Measurements from ENCODE around the gene C2orf81. TPM values are rescaled to one million over a fixed set of nuclear protein-coding genes. Genes with fewer than 3 reads are reported as not detected.

Gene C2orf81
- polyA plus RNA-seq, 1 of the 3 experiments (the other 2 are of a cell fraction) = 2.5 TPM

DNA sequence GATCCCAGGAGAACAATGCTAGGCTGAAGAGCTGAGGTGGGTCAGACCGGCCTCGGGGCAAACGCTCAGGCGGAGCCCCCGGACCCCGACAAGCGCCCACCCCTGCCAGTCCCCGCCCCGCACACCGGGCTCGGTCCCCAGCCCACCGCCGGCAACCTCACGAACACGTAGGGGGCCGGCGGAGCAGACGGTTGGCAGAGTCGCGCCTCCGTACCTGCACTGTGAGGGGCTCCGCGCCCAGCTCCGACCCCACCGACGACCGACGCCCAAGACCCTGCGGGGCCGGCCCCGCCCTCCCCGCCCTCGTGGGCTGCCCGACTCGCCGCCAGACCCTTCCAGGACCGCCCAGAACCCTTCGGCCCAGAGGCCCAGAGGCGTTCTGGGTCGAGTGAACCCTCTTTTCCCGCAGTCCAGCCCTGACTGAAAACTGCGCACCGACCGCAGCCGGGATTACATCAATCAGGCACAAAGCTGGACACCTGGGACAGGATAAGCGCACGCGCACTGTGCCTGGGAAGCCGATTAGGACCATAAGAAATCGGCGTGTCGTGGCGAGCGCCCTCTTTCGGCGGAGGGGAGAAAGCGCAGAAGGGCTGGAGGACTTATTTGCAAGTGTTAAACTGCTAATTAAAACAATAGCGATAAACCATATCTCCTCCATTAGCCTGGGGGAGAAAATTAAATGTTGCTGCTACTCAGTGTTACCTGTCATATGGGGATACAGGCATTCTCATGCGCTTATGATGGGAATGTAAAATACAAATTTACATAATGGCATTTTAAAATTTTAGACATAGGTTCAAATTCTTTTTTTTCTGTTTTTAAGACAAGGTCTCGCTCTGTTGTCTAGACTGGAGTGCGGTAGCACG lies 29.6 kb downstream of the C2orf81 start:
- Histone ChIP-seq H3K27me3 (ENCODE audit: insufficient read depth) (no peaks in the 10 kb centered on the region), H3F3A (replicated peaks; ENCODE audit: insufficient read depth) (no peaks in the 10 kb centered on the region), H3K79me2 (ENCODE audit: insufficient read depth) (peaks cover 47% of the 10 kb centered on the region), H3K9me2 (no peaks in the 10 kb centered on the region), H3K27ac (ENCODE audit: low read depth in 2 of 2, low read length in 1 of 2) (peak overlapping the region; percentile 64 to 80), H3K9me3 (no peaks in the 10 kb centered on the region), H3K4me3 (ENCODE audit: low read depth in 2 of 2, low read length in 1 of 2) (peak overlapping the region; percentile 84 to 94), H3K9ac (peak overlapping the region; percentile 86), H4K20me1 (ENCODE audit: insufficient read depth) (peaks cover 31% of the 10 kb centered on the region), H3K4me2 (peak overlapping the region; percentile 91), H3K36me3 (replicated peaks in 1 of 2; ENCODE audit: control insufficient read depth in 1 of 2, insufficient read depth in 2 of 2, low read length in 1 of 2) (peaks cover 0 to 2% of the 10 kb centered on the region in 2 experiments), H2AFZ (ENCODE audit: low read depth) (peak overlapping the region; percentile 86), H3K4me1 (ENCODE audit: control insufficient read depth in 1 of 2, insufficient read depth in 2 of 2, low read depth in 1 of 2, low read length in 1 of 2) (peaks cover 9 to 20% of the 10 kb centered on the region in 2 experiments; a peak in 3 of 4 replicates)
- WGBS (ENCODE audit: low lambda C conversion rate) = under 1% methylated on average over 44 of the region's 62 CpGs
- CTCF ChIA-PET = interaction anchor here (0.5 to 5.0 kb wide), 47 partner anchors 9 to 568 kb away, joined by 3 to 52 read pairs (median 5); partner anchors contain the start of genes C2orf81, CCDC142, DCTN1 and INO80B
- POLR2A ChIA-PET = interaction anchor here (1.0 to 1.8 kb wide), 12 partner anchors 10 to 243 kb away, joined by 3 to 11 read pairs (median 6); partner anchors contain the start of genes C2orf81, CCDC142, DCTN1 and INO80B
- TF ChIP-seq EP300 (IDR thresholded peaks at IDR 0.05; ENCODE audit: borderline replicate concordance in 1 of 2, low read depth in 1 of 2, low read length in 1 of 2) (no peak), MAX (IDR thresholded peaks at IDR 0.05; ENCODE audit: low read depth) (0 out of 2 replicates have a peak, but pooled peaks have one; percentile 7), POLR2AphosphoS5 (IDR thresholded peaks at IDR 0.05; ENCODE audit: low read depth, low read length) (peak; percentile 68; the same call in 1 of the 2 replicates), SMC3 (IDR thresholded peaks at IDR 0.05; ENCODE audit: low read depth, low read length) (peak; percentile 35), RAD21 (IDR thresholded peaks at IDR 0.05; ENCODE audit: low read length) (peak; percentile 66), CHD2 (IDR thresholded peaks at IDR 0.05; ENCODE audit: low read length, partially characterized antibody) (peak; percentile 48), FOXJ3 (CRISPR knock-in tag; IDR thresholded peaks at IDR 0.05) (no peak), NRF1 (IDR thresholded peaks at IDR 0.05; ENCODE audit: low read depth, low read length) (peak; percentile 72), CTCF (IDR thresholded peaks at IDR 0.05) (peak; percentile 98), GABPA (IDR thresholded peaks at IDR 0.05; ENCODE audit: low read depth) (no peak), TCF12 (IDR thresholded peaks at IDR 0.05) (no peak), PBX3 (IDR thresholded peaks at IDR 0.05) (peak; percentile 6; the same call in 1 of the 2 replicates), SIN3A (IDR thresholded peaks at IDR 0.05; ENCODE audit: borderline replicate concordance, low read depth, low read length) (peak; percentile 27; the same call in 1 of the 2 replicates), RFX5 (IDR thresholded peaks at IDR 0.05; ENCODE audit: low read length) (0 out of 2 replicates have a peak, but pooled peaks have one; percentile 22)
- TF ChIP-seq, protein P1, sequence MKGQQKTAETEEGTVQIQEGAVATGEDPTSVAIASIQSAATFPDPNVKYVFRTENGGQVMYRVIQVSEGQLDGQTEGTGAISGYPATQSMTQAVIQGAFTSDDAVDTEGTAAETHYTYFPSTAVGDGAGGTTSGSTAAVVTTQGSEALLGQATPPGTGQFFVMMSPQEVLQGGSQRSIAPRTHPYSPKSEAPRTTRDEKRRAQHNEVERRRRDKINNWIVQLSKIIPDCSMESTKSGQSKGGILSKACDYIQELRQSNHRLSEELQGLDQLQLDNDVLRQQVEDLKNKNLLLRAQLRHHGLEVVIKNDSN (IDR thresholded peaks at IDR 0.05; ENCODE audit: borderline replicate concordance, low read depth) = no peak
- peak; percentile 94 for DNase-seq
